ENCODE results near the gene MINDY4. TPM values are rescaled to one million over a fixed set of nuclear protein-coding genes. Genes with fewer than 3 reads are reported as not detected.
A peak's percentile ranks its signal among the peaks of the same experiment; 100 is the strongest.

The MINDY4 gene
- total and polyA plus RNA-seq, 2 of the 8 experiments (the other 6 are each of a cell fraction or from before 2014, with no cell fraction given): 1.3 to 3.6 TPM

DNA sequence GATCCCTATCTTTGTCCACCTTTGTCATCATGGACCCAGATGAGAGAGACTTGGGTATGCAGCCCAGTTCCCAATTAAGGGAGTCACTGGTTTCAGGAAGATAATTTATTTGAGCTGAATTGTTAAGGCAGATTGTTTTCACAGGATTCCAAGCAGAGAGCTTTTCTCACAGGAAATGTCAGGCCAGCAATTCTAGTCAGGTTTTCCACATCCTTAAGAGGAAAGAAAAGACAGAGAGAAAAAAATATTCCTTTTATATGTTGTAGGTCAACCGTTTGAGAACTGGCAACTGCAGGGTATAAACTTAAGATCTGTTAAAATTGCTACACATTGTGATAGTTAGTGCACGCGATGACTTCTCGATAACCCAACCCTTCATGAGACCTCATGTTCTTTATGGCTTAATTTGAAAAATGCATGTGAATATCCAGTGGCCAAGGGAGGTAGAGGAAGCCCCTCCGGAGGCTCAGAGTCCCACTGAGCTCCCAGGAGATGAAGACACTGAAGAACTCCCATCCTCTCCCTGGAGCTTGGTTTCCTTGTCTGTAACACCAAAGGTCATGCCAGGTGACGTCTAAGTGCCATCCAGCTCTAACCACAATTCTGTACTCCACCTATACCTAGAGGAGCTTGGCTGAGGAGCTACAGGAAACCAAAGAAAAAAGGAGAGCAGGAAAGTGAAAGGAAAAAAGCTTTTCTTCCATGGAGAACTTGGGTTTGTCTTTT is 45.6 kb downstream of the MINDY4 start:
- Histone ChIP-seq H3K4me1 (replicated peaks in 1 of 4; ENCODE audit: control insufficient read depth in 3 of 4, insufficient read depth in 4 of 4, low read length in 3 of 4) (peaks cover 0 to 5% (median 0%) of the 10 kb centered on the region in 4 experiments; a peak in 2 of 7 replicates), H4K91ac (replicated peaks; ENCODE audit: insufficient read length, low read length) (no peak overlapping the region), H3K56ac (replicated peaks; ENCODE audit: insufficient read length, low read depth, low read length) (no peak overlapping the region), H2BK5ac (ENCODE audit: low read depth, low read length) (no peak overlapping the region), H3K23me2 (ENCODE audit: low read depth, low read length) (no peaks in the 10 kb centered on the region), H3K9ac (replicated peaks in 1 of 4; ENCODE audit: extremely low read depth in 1 of 4, low read depth in 3 of 4, low read length in 3 of 4) (no peak overlapping the region), H2AK5ac (ENCODE audit: low read depth, low read length) (no peak overlapping the region), H2BK20ac (ENCODE audit: low read length) (no peak overlapping the region), H2BK15ac (ENCODE audit: low read length) (no peak overlapping the region), H3K4ac (replicated peaks; ENCODE audit: insufficient read length, low read depth, low read length) (no peak overlapping the region), H4K5ac (ENCODE audit: insufficient read length, low read depth, low read length) (no peak overlapping the region), H3K9me3 (ENCODE audit: insufficient read depth in 2 of 2, low read depth in 1 of 2, low read length in 1 of 2) (no peaks in the 10 kb centered on the region), H3K79me2 (ENCODE audit: control insufficient read depth in 1 of 2, insufficient read depth in 2 of 2, low read length in 2 of 2) (no peaks in the 10 kb centered on the region), H4K20me1 (replicated peaks in 1 of 2; ENCODE audit: control insufficient read depth in 1 of 2, insufficient read depth in 2 of 2, low read length in 2 of 2) (no peaks in the 10 kb centered on the region), H3K18ac (ENCODE audit: extremely low read depth, low read length) (no peak overlapping the region), H4K8ac (ENCODE audit: extremely low read depth, insufficient read depth, low read length) (no peak overlapping the region), H3K27ac (ENCODE audit: low read depth, low read length) (no peak overlapping the region), H3K36me3 (ENCODE audit: control insufficient read depth in 2 of 4, insufficient read depth in 4 of 4, low read length in 3 of 4) (no peaks in the 10 kb centered on the region), H3K14ac (ENCODE audit: insufficient read length) (no peak overlapping the region), H2BK12ac (ENCODE audit: low read depth, low read length) (no peak overlapping the region), H2BK120ac (replicated peaks; ENCODE audit: low read depth, low read length) (no peak overlapping the region), H3K27me3 (replicated peaks in 1 of 4; ENCODE audit: control insufficient read depth in 3 of 4, extremely low read depth in 1 of 4, insufficient read depth in 3 of 4, low read length in 3 of 4) (no peaks in the 10 kb centered on the region), H3K4me2 (ENCODE audit: insufficient read depth in 1 of 2, low read depth in 2 of 2, low read length in 2 of 2) (no peak overlapping the region), H3K79me1 (ENCODE audit: low read depth, low read length) (no peaks in the 10 kb centered on the region), H3K23ac (ENCODE audit: insufficient read length) (no peak overlapping the region), H3K4me3 (ENCODE audit: extremely low read depth in 1 of 4, insufficient read depth in 2 of 4, low read depth in 3 of 4, low read length in 4 of 4) (no peak overlapping the region), H2AFZ (ENCODE audit: low read length) (no peak overlapping the region)
- TF ChIP-seq, protein P1, sequence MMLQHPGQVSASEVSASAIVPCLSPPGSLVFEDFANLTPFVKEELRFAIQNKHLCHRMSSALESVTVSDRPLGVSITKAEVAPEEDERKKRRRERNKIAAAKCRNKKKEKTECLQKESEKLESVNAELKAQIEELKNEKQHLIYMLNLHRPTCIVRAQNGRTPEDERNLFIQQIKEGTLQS (IDR thresholded peaks at IDR 0.05; ENCODE audit: insufficient read depth, low read depth, low read length): no peak
- TF ChIP-seq CHD2 (IDR thresholded peaks at IDR 0.05; ENCODE audit: low read length): no peak
- TF ChIP-seq NANOG (IDR thresholded peaks at IDR 0.05; ENCODE audit: insufficient read depth, low read depth, low read length, poor library complexity, severe bottlenecking): no peak
- no peak for TF ChIP-seq GABPA (IDR thresholded peaks at IDR 0.05; ENCODE audit: borderline replicate concordance, insufficient read depth, low read length)
- TF ChIP-seq HDAC6 (IDR thresholded peaks at IDR 0.05; ENCODE audit: low read depth, low read length): no peak
- no peak for TF ChIP-seq CREB1 (IDR thresholded peaks at IDR 0.05)
- no peak for TF ChIP-seq JUN (IDR thresholded peaks at IDR 0.05; ENCODE audit: low read depth, low read length)
- TF ChIP-seq RFX5 (IDR thresholded peaks at IDR 0.05; ENCODE audit: borderline replicate concordance, low read depth, low read length): no peak
- TF ChIP-seq POLR2AphosphoS5 (IDR thresholded peaks at IDR 0.05; ENCODE audit: low read depth, low read length): no peak
- no peak for TF ChIP-seq SRF (IDR thresholded peaks at IDR 0.05; ENCODE audit: low read depth, low read length)
- DNase-seq (ENCODE audit: low read depth in 1 of 2, low spot score in 2 of 2) (peak in 1 of 2 experiments; percentile 24), FAIRE-seq (no peak)
- ChIA-PET CTCF (ENCODE audit: partially characterized antibody) (interaction anchor here (0.7 to 1.8 kb wide), 3 partner anchors 25 to 38 kb away, joined by 3 to 4 read pairs (median 3); no protein-coding TSS in a partner anchor), POLR2A (ENCODE audit: partially characterized antibody) (interaction anchor here (1.4 kb wide), 1 partner anchor 11 kb away, joined by 4 read pairs; no protein-coding TSS in a partner anchor)
- 92% methylated on average over 6 of the region's 6 CpGs; no CpG with 5 or more reads in 1 of the 2 experiments for WGBS, 2 experiments (ENCODE audit: extremely low coverage in 1 of 2, insufficient coverage in 1 of 2, insufficient read length in 1 of 2, insufficient replicate concordance in 2 of 2, low coverage in 1 of 2, low lambda C conversion rate in 2 of 2, missing lambda C conversion rate in 1 of 2)

Data from H1 (cell line).